ENCODE data around the gene TTLL1. TPM values are rescaled to one million over a fixed set of nuclear protein-coding genes. Genes with fewer than 3 reads are reported as not detected.
"Not testable (repeated sequence)": the region's sequence is repeated elsewhere in the genome, so short reads cannot be mapped to it uniquely, and the experiment has no call there.

Gene TTLL1
- total RNA-seq, 1 experiment from 2014 or later: 4.6 TPM

GRCh38 chr22:43104056-43104625 lies 14.9 kb upstream of the TTLL1 start:
- H3K4me3 ChIP-seq (ENCODE audit: low read depth in 2 of 2, low read length in 2 of 2); ATAC-seq; in situ Hi-C loops (cut with HindIII; ENCODE audit: low pct_unique_long_range_greater_than_20kb, low sequenced_read_pairs); BruUV-seq (replicated peaks); CTCF ChIA-PET; H3K4me1 ChIP-seq (ENCODE audit: control insufficient read depth, insufficient read depth, low read length); POLR2A ChIA-PET; H3K27me3 ChIP-seq (ENCODE audit: control insufficient read depth, insufficient read depth, low read length); intact Hi-C loops (cut with micrococcal nuclease; ENCODE audit: unreplicated experiment); H3K36me3 ChIP-seq (ENCODE audit: control insufficient read depth, insufficient read depth, low read length); DNase-seq (ENCODE audit: low read depth, low spot score); H3K9me3 ChIP-seq (ENCODE audit: control insufficient read depth, insufficient read depth, low read depth, low read length); H3K27ac ChIP-seq (ENCODE audit: low read length): not testable (repeated sequence)

DNA sequence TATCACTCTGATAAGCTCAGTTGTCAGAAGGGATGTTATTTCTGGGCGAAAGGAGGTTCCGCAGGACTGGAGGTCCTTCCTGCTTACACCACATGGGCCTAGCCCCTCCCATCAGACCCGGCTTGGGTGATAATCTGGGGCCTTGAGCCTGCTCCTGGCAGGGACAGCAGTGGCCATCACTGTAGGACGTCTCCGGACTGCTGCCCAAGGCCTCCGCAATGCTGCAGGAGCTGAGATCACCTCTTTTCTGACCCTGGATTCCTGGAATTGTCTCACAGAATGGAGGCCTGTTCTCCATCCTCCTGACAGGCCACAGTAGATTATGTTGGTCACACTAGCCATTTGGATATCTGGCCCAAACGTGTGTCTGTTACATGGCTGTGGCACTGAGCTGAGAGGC lies 12.1 kb upstream of the TTLL1 start:
- DNase-seq (ENCODE audit: low read depth, low spot score) (no peak), ATAC-seq (no peak)
- no peak overlapping the region for H3K27ac ChIP-seq (ENCODE audit: low read length)
- no peaks in the 10 kb centered on the region for H3K4me1 ChIP-seq (ENCODE audit: control insufficient read depth, insufficient read depth, low read length)
- POLR2A ChIA-PET: no interaction called here
- TF ChIP-seq, protein P1, sequence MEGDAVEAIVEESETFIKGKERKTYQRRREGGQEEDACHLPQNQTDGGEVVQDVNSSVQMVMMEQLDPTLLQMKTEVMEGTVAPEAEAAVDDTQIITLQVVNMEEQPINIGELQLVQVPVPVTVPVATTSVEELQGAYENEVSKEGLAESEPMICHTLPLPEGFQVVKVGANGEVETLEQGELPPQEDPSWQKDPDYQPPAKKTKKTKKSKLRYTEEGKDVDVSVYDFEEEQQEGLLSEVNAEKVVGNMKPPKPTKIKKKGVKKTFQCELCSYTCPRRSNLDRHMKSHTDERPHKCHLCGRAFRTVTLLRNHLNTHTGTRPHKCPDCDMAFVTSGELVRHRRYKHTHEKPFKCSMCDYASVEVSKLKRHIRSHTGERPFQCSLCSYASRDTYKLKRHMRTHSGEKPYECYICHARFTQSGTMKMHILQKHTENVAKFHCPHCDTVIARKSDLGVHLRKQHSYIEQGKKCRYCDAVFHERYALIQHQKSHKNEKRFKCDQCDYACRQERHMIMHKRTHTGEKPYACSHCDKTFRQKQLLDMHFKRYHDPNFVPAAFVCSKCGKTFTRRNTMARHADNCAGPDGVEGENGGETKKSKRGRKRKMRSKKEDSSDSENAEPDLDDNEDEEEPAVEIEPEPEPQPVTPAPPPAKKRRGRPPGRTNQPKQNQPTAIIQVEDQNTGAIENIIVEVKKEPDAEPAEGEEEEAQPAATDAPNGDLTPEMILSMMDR (IDR thresholded peaks at IDR 0.05): no peak
- TF ChIP-seq TCF7L2 (IDR thresholded peaks at IDR 0.05; ENCODE audit: low read depth, low read length) (no peak), POLR2AphosphoS5 (IDR thresholded peaks at IDR 0.05; ENCODE audit: low read depth, low read length) (no peak), REST (IDR thresholded peaks at IDR 0.05; ENCODE audit: insufficient read depth in 1 of 2, low read depth in 2 of 2, low read length in 1 of 2) (no peak), SIN3A (IDR thresholded peaks at IDR 0.05; ENCODE audit: borderline replicate concordance, insufficient read depth, low read depth, low read length) (no peak)
- intact Hi-C loops (cut with micrococcal nuclease; ENCODE audit: unreplicated experiment): no loop called here
- no peaks in the 10 kb centered on the region for H3K9me3 ChIP-seq (ENCODE audit: control insufficient read depth, insufficient read depth, low read depth, low read length)
- no peaks in the 10 kb centered on the region for H3K27me3 ChIP-seq (ENCODE audit: control insufficient read depth, insufficient read depth, low read length)
- no peak overlapping the region for H3K4me3 ChIP-seq (ENCODE audit: low read depth in 2 of 2, low read length in 2 of 2)
- CTCF ChIA-PET: no interaction called here
- no peaks in the 10 kb centered on the region for H3K36me3 ChIP-seq (ENCODE audit: control insufficient read depth, insufficient read depth, low read length)
- in situ Hi-C loops (cut with HindIII; ENCODE audit: low pct_unique_long_range_greater_than_20kb, low sequenced_read_pairs): no loop called here
- BruUV-seq (replicated peaks): no TSS peak

- ChIA-PET POLR2A (no interaction called here), CTCF (interaction anchor here (0.7 kb wide), 2 partner anchors 14 to 29 kb away, joined by 3 to 6 read pairs; no protein-coding TSS in a partner anchor)
- Histone ChIP-seq H3K4me3 (ENCODE audit: low read depth in 2 of 2, low read length in 2 of 2) (no peak overlapping the region), H3K27me3 (ENCODE audit: control insufficient read depth, insufficient read depth, low read length) (no peaks in the 10 kb centered on the region), H3K27ac (ENCODE audit: low read length) (no peak overlapping the region), H3K9me3 (ENCODE audit: control insufficient read depth, insufficient read depth, low read depth, low read length) (no peaks in the 10 kb centered on the region), H3K4me1 (ENCODE audit: control insufficient read depth, insufficient read depth, low read length) (no peaks in the 10 kb centered on the region), H3K36me3 (ENCODE audit: control insufficient read depth, insufficient read depth, low read length) (no peaks in the 10 kb centered on the region)
- no TSS peak for BruUV-seq (replicated peaks)
- TF ChIP-seq TCF7L2 (IDR thresholded peaks at IDR 0.05; ENCODE audit: low read depth, low read length): no peak
- no peak for TF ChIP-seq POLR2AphosphoS5 (IDR thresholded peaks at IDR 0.05; ENCODE audit: low read depth, low read length)
- TF ChIP-seq REST (IDR thresholded peaks at IDR 0.05; ENCODE audit: insufficient read depth in 1 of 2, low read depth in 2 of 2, low read length in 1 of 2): no peak
- TF ChIP-seq, protein P1 (IDR thresholded peaks at IDR 0.05): no peak
- TF ChIP-seq SIN3A (IDR thresholded peaks at IDR 0.05; ENCODE audit: borderline replicate concordance, insufficient read depth, low read depth, low read length): no peak
- intact Hi-C loops (cut with micrococcal nuclease; ENCODE audit: unreplicated experiment) (no loop called here), in situ Hi-C loops (cut with HindIII; ENCODE audit: low pct_unique_long_range_greater_than_20kb, low sequenced_read_pairs) (no loop called here)
- ATAC-seq (no peak), DNase-seq (ENCODE audit: low read depth, low spot score) (no peak)
Measured at GRCh38 chr22:43100225-43100624, 11.0 kb upstream of the TTLL1 start.

All from Panc1 (cell line).